GM19025 (cell line): ENCODE measurements around the gene UTF1.
"Not testable (repeated sequence)": the region's sequence is repeated elsewhere in the genome, so short reads cannot be mapped to it uniquely, and the experiment has no call there.

Experiments used
- ATAC-seq: cut with Tn5 transposase; IDR thresholded peaks from one replicate; pipeline ENCODE4 v1.9.1; 2021; ENCODE audit warnings: mild to moderate bottlenecking, low read depth, moderate library complexity; ENCODE audit not compliant: unreplicated experiment

UTF1 gene

GRCh38 chr10:133260895-133261725 lies 31.1 kb downstream of the UTF1 start:
- ATAC-seq: peak; percentile 63

- ATAC-seq: peak; percentile 52
Observed at GRCh38 chr10:133261726-133262325, 31.8 kb downstream of the UTF1 start.

- no peak for ATAC-seq
Observed at GRCh38 chr10:133262696-133263095, 32.7 kb downstream of the UTF1 start.

GRCh38 chr10:133263674-133264073 lies 33.7 kb downstream of the UTF1 start:
- ATAC-seq: no peak

GRCh38 chr10:133264461-133264860 lies 34.4 kb downstream of the UTF1 start:
- no peak for ATAC-seq

- not testable (repeated sequence) for ATAC-seq
Observed at GRCh38 chr10:133265052-133265451, 35.0 kb downstream of the UTF1 start.

GRCh38 chr10:133266056-133266795 lies 36.2 kb downstream of the UTF1 start:
- no peak for ATAC-seq

- ATAC-seq: no peak
Observed at GRCh38 chr10:133267293-133267692, 37.3 kb downstream of the UTF1 start.

GRCh38 chr10:133267829-133268228 lies 37.8 kb downstream of the UTF1 start:
- ATAC-seq: no peak

- ATAC-seq: no peak
Observed at GRCh38 chr10:133268532-133268931, 38.5 kb downstream of the UTF1 start.

- ATAC-seq: no peak
Observed at GRCh38 chr10:133269367-133269766, 39.4 kb downstream of the UTF1 start.

- ATAC-seq: no peak
Observed at GRCh38 chr10:133270204-133270603, 40.2 kb downstream of the UTF1 start.

- no peak for ATAC-seq
Observed at GRCh38 chr10:133270773-133271297, 40.8 kb downstream of the UTF1 start.

- no peak for ATAC-seq
Observed at GRCh38 chr10:133271521-133272300, 41.7 kb downstream of the UTF1 start.

- no peak for ATAC-seq
Observed at GRCh38 chr10:133272301-133272963, 42.4 kb downstream of the UTF1 start.

GRCh38 chr10:133272964-133273420 lies 43.0 kb downstream of the UTF1 start:
- no peak for ATAC-seq

GRCh38 chr10:133273534-133274143 lies 43.6 kb downstream of the UTF1 start:
- no peak for ATAC-seq

- ATAC-seq: peak; percentile 41
Observed at GRCh38 chr10:133274751-133275683, 45.0 kb downstream of the UTF1 start.
